DMS53 treated with DMSO at 0.1 percent for 48 hours (cell line): Measurements from ENCODE around the gene QRICH2.
"Not testable (repeated sequence)": the region's sequence is repeated elsewhere in the genome, so short reads cannot be mapped to it uniquely, and the experiment has no call there.

Experiments used
- DNase-seq: peaks from one replicate; lab custom pipeline; 2025; ENCODE audit not compliant: unreplicated experiment; lab: John Stamatoyannopoulos, UW

QRICH2 gene

GRCh38 chr17:76233588-76234353, 74.3 kb downstream of the QRICH2 start:
- DNase-seq, result no peak

DNA sequence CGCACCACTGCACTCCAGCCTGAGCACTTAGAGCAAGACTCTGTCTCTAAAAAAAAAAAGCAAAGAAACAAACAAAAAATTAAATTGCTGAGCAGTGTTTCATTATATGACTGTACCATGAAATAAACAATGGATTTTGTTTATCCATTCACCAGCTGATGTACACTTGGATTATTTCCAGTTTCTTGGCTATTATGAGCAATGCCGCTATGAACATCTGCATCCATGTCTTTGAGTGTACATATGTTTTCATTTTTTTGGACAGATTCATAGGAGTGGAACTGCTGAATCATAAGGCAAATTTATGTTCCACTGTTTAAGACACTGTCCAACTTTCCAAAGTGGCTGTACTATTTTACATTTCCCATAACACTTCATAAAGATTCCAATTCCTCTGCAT, 75.7 kb downstream of the QRICH2 start:
- DNase-seq, result no peak

DNA sequence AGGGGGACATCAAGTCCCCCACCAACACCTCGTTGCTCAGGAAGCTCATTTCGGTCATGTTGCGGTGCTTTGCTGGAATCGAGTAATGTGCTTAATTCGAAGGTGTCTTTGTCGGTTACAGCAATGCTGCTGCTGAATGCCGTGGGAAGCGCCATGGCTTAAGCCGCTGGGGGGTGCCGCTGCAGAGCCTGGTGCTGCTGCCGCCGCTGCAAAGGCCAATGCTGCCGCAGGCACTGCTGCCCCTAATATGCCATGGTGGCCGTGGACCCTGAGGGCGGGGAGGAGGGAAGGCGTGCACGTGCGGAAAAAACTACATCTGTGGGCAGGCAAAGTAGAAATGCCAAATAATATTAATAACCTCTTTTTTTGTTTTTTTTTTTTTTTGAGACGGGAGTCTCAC, 81.3 kb downstream of the QRICH2 start:
- not testable (repeated sequence) for DNase-seq

DNA sequence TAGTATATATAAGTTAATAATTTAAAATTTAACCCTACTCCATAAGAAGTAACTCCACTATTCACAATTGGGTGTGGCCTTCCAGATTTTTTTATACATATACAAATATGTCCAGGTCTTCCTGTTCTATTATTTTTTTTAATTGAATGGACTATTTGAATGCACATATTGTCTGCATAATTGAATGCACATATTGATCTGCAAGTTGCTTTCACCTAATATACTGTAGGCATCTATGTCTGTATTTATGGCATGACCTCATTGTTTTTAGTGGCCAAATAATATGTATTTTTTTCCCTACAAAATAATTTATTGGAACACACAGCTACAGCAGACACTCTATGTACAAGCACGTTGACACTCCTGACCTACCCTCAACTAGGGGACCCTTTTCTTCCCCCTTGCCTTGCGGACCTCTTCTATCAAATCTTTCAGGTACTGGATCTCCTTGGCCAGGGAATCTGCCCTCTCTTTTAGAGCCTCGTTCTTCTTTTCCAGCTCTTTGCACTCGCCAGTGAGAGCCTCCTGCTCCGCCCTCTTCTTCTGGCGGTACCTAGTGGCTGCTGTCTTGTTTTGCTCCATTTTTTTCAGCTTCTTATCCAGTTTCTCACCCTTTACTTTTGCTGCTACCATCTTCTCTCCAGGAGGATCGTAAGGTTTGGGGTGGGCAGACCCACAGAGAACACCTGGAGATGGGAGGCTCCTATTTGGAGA, 82.5 kb downstream of the QRICH2 start:
- DNase-seq, result not testable (repeated sequence)
